Purkinje cell (primary cell): ENCODE data around the gene KLHL17. TPM values are rescaled to one million over a fixed set of nuclear protein-coding genes. Genes with fewer than 3 reads are reported as not detected.

Source experiments
- polyA plus RNA-seq: library from polyadenylated mRNA; unstranded; fragments of >200 nt; fragmentation: Nextera tagmentation; gene quantifications from 2 replicates; pipeline ENCODE4 v1.2.1, GENCODE V29; 2014

KLHL17 gene
- polyA plus RNA-seq: 0.67 and 1.1 TPM in 2 replicates

GRCh38 chr1:960363-961131, at the start of gene KLHL17:
Gene KLHL17 (plus strand): TSS chr1:960584. CDS start chr1:960694, 110 bp downstream.

GRCh38 chr1:923131-923990, 37.0 kb upstream of the KLHL17 start, which contains the start of gene SAMD11:
Gene SAMD11 (plus strand): TSS chr1:923923. CDS start chr1:924432, 509 bp downstream.

GRCh38 chr1:958823-959730, 1.3 kb upstream of the KLHL17 start, which contains the start of gene NOC2L:
Gene NOC2L (minus strand): TSS chr1:959256. CDS start chr1:959240, 16 bp downstream.

GRCh38 chr1:966135-966703, 5.8 kb downstream of the KLHL17 start, which contains the start of gene PLEKHN1:
Gene PLEKHN1 (plus strand): TSS chr1:966482. CDS start chr1:966532, 50 bp downstream.

GRCh38 chr1:981955-982558, 21.7 kb downstream of the KLHL17 start, which contains the start of gene PERM1:
Gene PERM1 (minus strand): TSS chr1:982093. CDS start chr1:981029, 1,064 bp downstream.

GRCh38 chr1:999725-1000356, 39.5 kb downstream of the KLHL17 start, which contains the start of gene HES4:
Gene HES4 (minus strand): TSS chr1:1000097. CDS start chr1:999973, 124 bp downstream.

GRCh38 chr1:1013105-1013921, 52.9 kb downstream of the KLHL17 start, which contains the start of gene ISG15:
Gene ISG15 (plus strand): TSS chr1:1013497. CDS start chr1:1013574, 77 bp downstream.

Other genes with a start within 250 kb of the KLHL17 start
- gene SAMD11, start 36.7 kb upstream of the KLHL17 start, polyA plus RNA-seq: 0.13 TPM in 1 of 2 replicates, not detected in the other
- gene NOC2L, start 1.3 kb upstream of the KLHL17 start, polyA plus RNA-seq: 2.5 and 8.2 TPM in 2 replicates
- not detected in 2 replicates for gene PLEKHN1, start 5.9 kb downstream of the KLHL17 start, polyA plus RNA-seq
- gene PERM1, start 21.5 kb downstream of the KLHL17 start, polyA plus RNA-seq: not detected in 2 replicates
- not detected in 2 replicates for gene HES4, start 39.5 kb downstream of the KLHL17 start, polyA plus RNA-seq
- 11.3 and 18.9 TPM in 2 replicates for gene ISG15, start 52.9 kb downstream of the KLHL17 start, polyA plus RNA-seq
- 0.13 TPM in 1 of 2 replicates, not detected in the other for gene AGRN, start 59.5 kb downstream of the KLHL17 start, polyA plus RNA-seq
- not detected in 2 replicates for gene RNF223, start 113.7 kb downstream of the KLHL17 start, polyA plus RNA-seq
- 0.26 TPM in 1 of 2 replicates, not detected in the other for gene C1orf159, start 155.5 kb downstream of the KLHL17 start, polyA plus RNA-seq
- gene TTLL10, start 213.3 kb downstream of the KLHL17 start, polyA plus RNA-seq: not detected in 2 replicates
- not detected in 2 replicates for gene TNFRSF18, start 246.0 kb downstream of the KLHL17 start, polyA plus RNA-seq